GM19035 (cell line): ENCODE results near the gene TEX19.
"Not testable (repeated sequence)": the region's sequence is repeated elsewhere in the genome, so short reads cannot be mapped to it uniquely, and the experiment has no call there.

ENCODE experiments used
- ATAC-seq: cut with Tn5 transposase; IDR thresholded peaks from one replicate; pipeline ENCODE4 v1.9.1; 2021; ENCODE audit not compliant: unreplicated experiment

The TEX19 gene

DNA sequence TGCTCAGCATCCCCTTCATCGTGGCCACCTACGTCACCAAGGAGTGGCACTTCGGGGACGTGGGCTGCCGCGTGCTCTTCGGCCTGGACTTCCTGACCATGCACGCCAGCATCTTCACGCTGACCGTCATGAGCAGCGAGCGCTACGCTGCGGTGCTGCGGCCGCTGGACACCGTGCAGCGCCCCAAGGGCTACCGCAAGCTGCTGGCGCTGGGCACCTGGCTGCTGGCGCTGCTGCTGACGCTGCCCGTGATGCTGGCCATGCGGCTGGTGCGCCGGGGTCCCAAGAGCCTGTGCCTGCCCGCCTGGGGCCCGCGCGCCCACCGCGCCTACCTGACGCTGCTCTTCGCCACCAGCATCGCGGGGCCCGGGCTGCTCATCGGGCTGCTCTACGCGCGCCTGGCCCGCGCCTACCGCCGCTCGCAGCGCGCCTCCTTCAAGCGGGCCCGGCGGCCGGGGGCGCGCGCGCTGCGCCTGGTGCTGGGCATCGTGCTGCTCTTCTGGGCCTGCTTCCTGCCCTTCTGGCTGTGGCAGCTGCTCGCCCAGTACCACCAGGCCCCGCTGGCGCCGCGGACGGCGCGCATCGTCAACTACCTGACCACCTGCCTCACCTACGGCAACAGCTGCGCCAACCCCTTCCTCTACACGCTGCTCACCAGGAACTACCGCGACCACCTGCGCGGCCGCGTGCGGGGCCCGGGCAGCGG, 15.7 kb downstream of the TEX19 start:
- no peak for ATAC-seq

DNA sequence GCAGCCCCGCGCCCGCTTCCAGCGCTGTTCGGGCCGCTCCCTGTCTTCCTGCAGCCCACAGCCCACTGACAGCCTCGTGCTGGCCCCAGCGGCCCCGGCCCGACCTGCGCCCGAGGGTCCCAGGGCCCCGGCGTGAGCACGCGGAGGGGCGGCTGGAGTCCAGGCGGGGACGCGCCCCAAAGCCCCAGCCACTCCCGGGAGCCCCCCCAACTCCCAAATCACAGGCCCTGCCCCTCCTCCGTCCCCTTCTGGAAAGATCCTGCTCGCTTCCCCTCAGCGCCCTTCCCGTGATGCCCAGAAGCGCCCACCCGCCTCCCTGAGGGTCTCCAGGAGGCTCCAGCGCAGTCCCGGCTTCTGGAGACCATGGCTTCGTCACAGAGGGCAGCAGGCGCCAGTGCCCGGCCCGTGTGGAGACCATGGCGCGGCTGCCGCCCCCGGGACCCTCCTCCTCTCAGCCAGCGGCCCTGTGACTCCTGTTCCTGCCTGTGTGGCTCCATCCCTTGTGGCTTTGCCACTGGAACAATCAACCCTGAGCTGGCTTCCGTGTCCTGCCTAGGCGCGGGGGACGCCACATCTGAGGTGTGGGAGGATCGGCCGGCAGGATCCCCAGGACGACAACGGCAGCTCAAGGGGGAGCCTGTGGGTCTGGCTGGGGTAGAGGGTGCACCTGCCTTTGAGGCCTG, 16.5 kb downstream of the TEX19 start:
- no peak for ATAC-seq

DNA sequence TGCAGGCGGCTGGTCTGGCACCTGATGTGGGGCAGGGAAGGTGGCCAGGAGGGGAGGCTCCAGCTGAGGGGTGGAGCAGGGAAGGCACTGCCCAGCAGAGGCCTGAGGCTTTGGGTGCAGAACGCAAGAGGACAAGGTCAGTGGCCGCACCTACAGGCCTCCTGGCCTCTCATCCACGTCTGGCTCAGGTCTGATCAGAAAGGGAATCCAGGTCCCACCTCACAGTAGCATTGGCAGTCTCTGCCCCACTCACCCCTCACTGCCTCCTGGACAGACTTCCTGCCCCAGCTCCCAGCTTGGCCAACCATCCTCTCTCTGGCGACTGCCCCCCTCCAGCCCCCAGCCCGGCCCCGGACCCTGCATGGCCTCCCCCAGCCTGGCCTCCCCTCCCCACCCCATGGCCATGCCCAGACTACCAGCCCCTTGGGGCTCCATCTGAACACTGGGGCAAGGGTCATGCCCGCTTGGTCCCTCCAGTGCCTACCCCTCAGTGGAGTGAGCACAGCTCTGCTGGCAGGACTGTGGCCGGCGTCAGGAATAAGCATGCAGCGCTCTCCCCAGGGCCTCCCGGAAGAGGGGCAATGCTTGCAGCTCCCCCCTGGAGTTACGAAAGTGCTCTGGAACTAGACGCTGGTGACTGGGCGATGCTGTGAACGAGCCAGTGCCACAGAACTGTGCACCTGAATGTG, 17.1 kb downstream of the TEX19 start:
- no peak for ATAC-seq

DNA sequence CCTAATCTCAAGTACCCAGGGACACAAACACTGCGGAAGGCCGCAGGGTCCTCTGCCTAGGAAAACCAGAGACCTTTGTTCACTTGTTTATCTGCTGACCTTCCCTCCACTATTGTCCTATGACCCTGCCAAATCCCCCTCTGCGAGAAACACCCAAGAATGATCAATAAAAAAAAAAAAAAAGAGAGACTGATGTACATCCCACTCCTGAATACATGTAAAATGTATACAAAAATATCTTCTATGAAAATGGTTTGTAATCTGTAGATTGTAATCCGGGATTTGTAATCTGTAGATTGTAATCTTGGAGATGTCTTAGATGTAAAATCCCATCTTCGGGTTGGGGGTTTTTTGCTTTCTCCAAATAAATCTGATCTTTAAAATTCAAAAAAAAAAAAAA, 18.2 kb downstream of the TEX19 start:
- ATAC-seq, result not testable (repeated sequence)

DNA sequence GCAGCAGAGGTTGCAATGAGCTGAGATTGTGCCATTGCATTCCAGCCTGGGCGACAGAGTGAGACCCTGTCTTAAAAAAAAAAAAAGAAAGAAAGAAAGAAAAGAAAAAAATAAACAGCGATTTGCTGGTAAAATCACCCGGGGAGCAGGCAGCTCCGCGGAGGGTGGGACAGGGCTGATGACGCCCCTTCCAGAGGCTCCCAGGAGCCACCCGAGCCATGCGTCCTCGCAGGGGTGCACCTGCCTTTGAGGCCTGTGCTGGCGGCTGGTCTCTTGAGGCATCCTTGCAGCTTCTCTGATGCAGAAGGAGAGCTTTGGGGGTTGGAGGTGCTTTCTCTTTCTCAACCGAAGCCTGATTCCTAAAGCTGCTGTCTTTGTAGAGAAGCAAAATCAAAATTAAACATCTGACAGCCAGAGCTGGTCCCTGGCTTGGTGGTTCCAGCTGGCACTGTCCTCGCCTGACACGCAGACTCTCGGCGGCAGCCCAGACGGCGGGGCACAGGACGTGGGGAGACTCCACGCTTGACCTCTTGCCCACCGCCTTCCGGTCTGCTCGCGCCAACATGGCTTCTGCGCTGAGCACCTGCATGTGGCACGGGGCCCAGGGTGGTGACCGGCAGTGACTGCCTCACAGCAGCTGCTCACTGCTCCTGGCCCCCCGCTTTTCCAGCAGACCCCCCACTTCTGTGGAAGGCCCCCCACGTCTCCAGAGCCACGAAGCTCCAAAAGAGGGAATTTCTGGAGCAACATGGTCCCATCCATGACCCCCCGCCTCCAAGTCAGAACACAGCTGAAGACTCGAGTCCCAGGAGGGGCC, 19.1 kb downstream of the TEX19 start:
- no peak for ATAC-seq

DNA sequence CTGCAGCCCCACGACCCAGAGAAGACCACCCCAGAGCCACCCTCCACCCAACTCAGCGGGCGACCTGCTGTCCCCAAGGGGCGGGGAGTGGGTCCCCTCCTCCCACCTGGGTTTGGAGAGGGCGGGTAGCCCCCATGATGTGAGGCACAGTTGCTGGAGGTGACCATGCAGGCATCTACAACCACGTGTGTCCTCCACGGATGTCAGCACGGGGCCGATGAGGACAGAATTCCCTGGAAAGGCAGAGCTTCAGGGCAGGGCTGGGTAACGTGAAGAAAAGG, 19.6 kb downstream of the TEX19 start:
- ATAC-seq, result no peak

DNA sequence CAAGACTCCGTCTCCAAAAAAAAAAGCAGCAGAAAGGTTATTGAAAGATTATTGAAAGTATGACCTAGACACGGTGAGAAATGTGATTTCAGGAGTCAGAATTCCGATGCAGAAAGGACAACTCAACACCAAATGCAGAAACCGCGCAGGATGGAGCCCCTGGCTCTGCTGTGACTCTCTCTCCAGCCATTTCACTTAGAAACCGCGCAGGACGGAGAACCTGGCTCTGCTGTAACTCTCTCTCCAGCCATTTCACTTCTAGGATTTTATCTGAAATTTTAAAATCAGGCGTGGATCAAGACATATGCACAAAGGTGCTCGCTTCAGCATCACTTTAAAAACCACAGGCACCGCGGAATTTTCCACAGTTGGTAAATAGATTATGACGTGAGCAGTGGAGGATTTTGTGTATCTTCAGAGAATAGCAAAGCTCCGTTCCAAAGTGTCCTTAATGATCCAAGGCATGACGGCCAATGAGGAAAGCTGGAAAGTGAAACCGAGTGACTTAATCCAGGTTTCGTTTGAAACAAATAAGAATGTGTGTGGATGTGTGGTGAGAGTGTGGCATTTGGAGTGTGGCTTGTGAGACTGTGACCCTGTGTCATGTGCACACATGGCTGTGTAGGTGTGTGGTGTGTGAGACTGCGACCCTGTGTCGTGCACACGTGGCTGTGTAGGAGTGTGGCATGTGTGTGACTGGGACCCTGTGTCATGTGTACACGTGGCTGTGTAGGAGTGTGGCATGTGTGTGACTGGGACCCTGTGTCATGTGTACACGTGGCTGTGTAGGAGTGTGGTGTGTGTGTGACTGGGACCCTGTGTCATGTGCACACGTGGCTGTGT, 22.0 kb downstream of the TEX19 start:
- ATAC-seq, result no peak

DNA sequence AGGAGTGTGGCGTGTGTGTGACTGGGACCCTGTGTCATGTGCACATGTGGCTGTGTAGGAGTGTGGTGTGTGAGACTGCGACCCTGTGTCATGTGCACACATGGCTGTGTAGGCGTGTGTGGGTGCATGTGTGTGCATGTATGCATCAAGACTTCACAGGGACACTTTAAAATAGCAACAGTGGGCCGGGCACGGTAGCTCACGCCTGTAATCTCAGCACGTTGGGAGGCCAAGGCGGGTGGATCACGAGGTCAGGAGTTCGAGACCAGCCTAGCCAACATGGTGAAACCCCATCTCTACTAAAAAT, 22.6 kb downstream of the TEX19 start:
- not testable (repeated sequence) for ATAC-seq

DNA sequence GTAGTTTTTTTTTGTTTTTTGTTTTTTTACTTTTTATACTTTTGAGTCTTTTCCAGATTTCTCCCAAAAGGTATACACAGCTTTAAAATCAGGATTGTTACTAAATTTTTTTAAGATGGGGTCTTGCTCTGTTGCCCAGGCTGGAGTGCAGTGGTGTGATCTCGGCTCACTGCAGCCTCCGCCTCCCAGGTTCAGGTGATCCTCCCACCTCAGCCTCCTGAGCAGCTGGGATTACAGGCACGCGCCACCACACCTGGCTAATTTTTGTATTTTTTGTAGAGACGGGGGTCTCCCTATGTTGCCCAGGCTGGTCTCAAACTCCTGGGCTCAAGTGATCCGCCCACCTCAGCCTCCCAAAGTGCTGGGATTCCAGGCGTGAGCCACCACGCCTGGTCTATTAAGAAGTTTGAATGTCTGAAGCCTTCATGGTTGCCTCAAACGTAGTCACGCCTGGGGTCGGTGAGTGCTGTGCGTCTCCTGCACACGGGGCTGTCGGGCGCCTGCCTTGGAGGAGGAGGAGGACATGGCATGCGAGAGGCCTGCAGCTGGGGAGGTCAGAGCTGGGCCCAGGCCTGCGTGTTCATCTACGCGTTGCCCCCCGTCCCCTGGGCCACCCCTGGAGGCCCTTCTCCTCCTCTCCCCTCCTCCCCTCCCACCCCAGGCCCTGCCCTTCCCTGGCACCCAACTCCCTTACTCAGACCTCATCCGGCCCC, 23.3 kb downstream of the TEX19 start:
- ATAC-seq, result not testable (repeated sequence)

DNA sequence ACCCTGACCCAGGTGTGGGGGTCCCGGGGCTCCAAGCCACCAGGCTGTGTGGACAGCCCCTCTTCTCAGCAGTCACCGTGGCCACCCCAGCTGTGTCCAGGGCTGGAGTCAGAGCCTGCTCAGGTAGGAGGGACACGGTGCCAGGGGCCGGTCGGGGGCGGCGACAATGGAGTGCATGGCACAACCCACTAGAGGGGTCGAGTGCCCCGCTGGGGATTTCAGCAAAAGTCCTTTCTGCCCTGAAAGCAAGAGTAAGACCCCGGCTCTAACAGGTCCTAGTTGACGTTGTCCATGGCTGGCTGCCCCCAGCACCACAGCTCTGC, 23.8 kb downstream of the TEX19 start:
- ATAC-seq, result no peak

DNA sequence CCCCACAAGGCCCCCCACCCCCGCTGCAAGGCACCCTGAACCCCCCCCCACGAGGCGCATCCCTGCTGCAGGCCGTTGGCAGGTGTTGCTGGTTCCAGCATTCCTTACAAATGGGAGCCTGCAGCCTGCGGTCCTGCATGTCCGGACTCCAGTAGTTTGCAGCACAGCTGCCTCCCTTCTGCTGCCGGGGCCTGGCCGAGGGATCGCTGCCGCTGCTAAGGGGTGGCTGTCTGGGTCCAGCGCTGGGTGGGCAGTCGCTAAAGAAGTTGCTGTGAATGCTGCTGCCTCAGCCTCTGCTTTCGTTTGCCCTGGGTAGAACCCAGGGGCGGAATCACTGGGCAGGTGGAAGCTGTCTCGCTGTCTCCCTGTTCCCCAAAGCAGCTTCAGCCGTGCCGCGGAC, 24.4 kb downstream of the TEX19 start:
- ATAC-seq, result no peak

DNA sequence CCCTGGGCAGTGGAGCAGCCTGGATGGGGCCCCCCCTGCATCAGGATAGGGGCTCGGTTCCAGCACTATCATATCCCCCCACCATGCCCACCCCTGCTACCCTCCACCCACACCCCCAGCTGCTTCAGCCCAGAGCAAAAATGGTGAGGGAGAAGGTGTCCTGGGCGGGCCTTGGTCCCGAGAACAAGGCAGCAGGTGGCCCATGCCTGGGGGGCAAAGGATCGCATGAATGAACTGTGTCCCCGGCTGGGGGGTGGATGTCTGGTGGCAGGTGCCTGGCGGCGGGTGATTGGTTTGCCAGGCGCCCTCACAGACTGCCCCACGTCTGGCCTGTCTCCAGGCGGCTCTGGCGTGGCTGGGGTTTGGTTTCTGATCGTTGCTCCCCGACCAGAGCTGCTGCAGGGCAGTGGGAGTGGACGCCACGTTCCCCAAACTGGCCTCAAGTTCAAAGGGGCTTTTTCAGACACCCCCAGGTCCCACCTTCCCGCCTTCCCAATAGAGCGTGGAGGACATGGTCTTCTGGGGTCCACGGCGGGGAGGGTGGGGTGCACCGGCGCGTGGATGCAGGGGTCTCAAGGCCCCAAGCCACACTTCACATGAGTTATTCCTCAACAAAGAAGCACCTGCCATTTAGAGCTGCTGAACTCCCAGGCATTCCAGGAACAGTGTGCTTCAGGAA, 25.1 kb downstream of the TEX19 start:
- no peak for ATAC-seq

DNA sequence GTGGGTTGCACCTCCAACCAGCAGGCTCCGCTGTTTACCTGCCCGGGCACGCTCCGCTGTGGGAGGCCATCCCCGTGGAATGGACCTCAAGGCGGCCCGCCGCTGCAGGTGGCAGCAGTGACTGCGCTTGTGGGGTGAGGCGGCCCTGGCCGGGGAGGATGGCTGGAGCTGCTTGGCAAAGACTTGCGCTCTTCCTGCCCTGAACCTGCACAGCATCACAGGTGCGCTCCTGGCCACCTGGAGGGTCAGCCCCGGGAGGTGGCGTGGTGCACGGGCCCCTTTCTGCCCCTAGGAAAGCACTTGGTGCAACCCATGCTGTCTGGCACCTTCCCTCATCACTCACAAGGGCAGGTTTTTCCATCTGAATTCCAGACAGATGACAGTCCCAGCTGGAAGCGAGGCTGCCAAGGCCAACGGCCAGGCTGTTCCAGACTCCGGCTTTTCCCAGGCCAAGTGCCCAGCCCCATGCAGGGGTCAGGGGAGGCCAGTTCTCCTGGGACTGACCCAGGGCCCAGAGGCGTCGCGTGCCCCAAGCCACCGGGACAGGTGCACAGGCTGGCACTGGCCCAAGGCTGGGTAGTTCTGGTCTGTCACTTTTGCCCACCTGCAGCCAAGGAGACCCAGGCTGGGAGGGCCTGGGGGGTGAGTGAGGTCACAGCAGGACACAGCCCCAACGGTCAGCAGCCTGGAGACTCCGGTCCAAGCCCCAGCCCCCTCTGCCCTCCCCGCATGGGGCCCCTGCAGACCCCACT, 25.9 kb downstream of the TEX19 start:
- no peak for ATAC-seq

DNA sequence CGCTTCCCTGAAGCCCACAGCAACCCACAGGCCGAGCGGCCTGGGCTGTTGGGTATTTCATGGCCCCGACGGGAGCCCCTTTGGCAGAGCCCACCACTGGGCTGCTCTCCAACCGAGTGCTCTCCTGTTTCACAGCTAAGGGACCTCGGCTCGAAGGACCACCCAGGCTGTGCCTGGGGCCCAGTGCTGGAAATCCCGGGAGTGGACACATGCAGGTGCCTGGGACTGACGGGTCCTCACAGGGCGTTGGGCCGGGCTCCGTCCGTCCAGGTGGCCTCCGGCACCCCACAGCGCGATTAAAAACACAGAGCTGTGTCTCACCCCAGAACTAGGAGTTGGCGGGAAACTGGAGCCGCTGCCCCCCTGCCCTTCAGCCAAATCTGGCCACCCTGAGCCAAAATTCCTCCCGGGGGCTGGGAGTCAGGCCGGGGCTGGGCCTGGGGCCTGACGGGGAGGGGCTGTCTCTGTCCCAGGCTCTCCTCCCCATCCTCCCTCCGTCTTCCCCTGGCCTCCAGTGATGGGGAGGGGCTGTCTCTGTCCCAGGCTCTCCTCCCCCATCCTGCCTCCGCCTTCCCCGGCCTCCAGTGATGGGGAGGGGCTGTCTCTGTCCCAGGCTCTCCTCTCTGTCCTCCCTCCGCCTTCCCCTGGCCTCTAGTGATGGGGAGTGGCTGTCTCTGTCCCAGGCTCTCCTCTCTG, 26.7 kb downstream of the TEX19 start:
- ATAC-seq, result no peak

DNA sequence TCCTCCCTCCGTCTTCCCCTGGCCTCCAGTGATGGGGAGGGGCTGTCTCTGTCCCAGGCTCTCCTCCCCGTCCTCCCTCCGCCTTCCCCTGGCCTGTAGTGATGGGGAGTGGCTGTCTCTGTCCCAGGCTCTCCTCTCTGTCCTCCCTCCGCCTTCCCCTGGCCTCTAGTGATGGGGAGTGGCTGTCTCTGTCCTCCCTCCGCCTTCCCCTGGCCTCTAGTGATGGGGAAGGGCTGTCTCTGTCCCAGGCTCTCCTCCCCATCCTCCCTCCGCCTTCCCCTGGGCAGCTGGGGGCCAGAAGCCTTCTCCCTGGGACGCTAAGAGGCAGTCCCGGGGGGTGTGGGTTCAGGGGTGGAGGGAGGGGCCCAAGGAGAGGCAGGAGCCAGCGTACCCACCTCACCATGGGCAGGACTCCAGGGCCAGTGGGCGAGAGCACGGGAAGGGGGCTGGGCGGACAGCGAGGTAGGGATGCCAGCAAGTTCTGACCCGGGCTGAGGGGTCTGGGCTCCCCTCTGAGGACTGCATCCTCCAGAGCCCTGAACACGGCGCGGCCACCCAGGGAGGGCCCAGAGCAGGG, 27.3 kb downstream of the TEX19 start:
- ATAC-seq, result no peak

DNA sequence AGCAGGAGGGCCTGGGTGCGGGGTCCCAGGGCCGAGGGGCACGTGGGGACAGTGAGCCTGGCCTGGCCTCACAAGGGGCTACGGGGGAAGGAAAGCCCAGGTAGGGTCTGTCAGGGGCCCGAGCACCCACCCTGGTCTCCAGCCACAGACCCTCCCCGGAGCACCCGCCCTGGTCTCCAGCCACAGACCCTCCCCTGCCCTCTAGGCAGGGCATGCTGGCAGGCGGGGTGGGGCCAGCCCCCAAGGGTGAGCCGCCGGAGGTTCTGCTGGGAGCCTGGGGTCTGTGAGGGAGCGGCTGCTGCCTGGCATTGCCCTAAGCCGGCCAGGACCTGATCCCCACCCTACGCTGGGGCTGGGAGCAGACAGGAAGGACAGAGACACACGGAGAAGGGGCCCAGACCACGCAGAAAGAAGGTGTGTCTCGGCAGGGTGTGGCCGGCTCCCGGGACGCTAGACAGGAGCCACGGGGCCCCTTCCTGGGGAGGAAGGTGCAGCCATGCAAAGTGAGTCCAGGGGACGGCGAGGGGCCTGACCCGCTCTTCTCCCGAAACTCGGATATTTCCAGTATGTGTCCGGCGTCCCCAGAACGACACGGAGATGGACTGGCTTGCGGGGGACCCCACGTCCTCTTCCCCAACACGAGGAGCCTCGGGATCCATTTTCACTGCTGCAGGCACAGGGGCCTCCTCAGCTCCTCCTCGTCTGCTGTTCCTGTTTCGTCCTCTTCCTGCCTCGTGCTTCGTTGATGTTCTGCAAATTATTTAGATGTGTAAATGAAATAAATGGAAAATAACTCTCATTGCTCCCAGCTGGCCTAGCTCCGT, 28.0 kb downstream of the TEX19 start:
- no peak for ATAC-seq

DNA sequence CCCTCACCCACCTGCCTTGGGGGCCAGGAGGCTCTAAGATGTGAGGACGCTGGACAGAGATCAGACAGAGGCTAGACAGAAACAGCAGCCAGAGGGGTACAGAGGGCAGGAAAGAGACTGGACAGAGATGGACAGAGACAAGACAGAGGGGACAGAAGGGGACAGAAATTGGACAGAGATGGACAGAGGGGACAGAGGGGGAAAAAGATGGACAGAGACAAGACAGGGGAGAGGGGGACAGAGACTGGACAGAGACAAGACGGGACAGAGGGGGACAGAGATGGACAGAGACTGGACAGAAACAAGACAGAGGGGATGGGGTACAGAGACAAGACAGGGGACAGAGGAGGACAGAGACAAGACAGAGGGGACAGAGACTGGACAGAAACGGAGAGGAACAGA, 28.7 kb downstream of the TEX19 start:
- no peak for ATAC-seq
